22Rv1 (cell line): Measurements from ENCODE around the gene ZNF575.

ENCODE experiments used
- ZFX ChIP-seq: fragments of 450-650 bp; IDR thresholded peaks from 2 replicates; pipeline ENCODE4 v1.6.1; 2017; ENCODE audit warnings: antibody characterized with exemption, borderline replicate concordance
- TF ChIP-seq, protein P1 (sequence below): fragments of 450-650 bp; IDR thresholded peaks from 2 replicates; pipeline ENCODE4 v1.5.1; 2017; ENCODE audit warnings: mild to moderate bottlenecking

DNA sequence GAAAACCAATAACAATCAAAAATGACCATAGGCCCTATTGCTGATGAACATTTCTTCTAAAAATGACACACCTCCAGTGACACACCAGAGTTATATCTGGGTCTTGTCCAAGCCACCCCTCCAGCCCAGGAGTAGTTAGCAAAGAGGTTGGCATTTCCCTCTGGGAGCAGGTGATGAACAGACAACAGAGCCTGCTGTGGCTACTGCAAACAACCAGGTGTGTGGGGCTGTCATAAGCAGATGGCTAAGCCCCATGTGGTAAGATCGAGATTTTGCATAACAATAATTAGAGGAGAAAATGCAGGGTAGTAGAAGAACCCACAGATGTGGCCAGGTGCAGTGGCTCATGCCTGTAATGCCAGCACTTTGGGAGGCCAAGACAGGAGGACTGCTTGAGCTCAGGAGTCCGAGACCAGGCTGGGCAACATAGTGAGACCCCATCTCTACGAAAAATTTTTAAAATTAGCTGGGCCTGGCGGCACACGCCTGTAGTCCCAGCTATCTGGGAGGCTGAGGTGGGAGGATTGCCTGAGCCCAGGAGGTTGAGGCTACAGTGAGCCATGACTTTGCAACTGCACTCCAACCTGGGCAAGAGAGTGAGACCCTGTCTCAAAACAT is 37.3 kb downstream of the ZNF575 start:
- TF ChIP-seq, protein P1, sequence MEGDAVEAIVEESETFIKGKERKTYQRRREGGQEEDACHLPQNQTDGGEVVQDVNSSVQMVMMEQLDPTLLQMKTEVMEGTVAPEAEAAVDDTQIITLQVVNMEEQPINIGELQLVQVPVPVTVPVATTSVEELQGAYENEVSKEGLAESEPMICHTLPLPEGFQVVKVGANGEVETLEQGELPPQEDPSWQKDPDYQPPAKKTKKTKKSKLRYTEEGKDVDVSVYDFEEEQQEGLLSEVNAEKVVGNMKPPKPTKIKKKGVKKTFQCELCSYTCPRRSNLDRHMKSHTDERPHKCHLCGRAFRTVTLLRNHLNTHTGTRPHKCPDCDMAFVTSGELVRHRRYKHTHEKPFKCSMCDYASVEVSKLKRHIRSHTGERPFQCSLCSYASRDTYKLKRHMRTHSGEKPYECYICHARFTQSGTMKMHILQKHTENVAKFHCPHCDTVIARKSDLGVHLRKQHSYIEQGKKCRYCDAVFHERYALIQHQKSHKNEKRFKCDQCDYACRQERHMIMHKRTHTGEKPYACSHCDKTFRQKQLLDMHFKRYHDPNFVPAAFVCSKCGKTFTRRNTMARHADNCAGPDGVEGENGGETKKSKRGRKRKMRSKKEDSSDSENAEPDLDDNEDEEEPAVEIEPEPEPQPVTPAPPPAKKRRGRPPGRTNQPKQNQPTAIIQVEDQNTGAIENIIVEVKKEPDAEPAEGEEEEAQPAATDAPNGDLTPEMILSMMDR = no peak
- TF ChIP-seq ZFX = no peak
